Heart left ventricle (tissue), 13 donors: ENCODE results near the gene NPM1.
"Not testable (repeated sequence)": the region's sequence is repeated elsewhere in the genome, so short reads cannot be mapped to it uniquely, and the experiment has no call there.

Source experiments
- POLR2A ChIP-seq, 2 donors: fragments of 450-650 bp; IDR thresholded peaks; one replicate each; pipeline ENCODE4 v1.6.1; 2017; ENCODE audit warnings: antibody characterized with exemption in 2 of 2, mild to moderate bottlenecking in 2 of 2, moderate library complexity in 2 of 2
- TF ChIP-seq, protein P1 (sequence below), 12 donors: fragments of 200-600 bp; sonication (generic) in 4 of 12; IDR thresholded peaks; one replicate each; pipeline versions ENCODE4 v1.5.0 to v1.8.0; 2018 to 2022; ENCODE audit warnings: antibody characterized with exemption in 12 of 12, mild to moderate bottlenecking in 5 of 12
- donor health status: ischemic (EF 13 %, LVEDD 7.1; RV severe dilation, severe dysfunction).
- donor health status: DM: no; HTN: yes; CAD: no.
- donor health status: DM: no; HTN: no; CAD: no.
- donor health status: ischemic (EF 25% LVEDD 6.9; RV normal size, moderate dysfunction).
- donor health status: ischemic (EF 25% LVEDD 5.7; RV mildly dilated, moderate dysfunction).
- donor health status: ischemic (EF 35%, LVEDD 5.7; RV mildly dilated, moderate dysfunction).
- donor health status: nonischemic (EF 11% LVEDD 7.7; RV severe dilation, severe dysfunction).
- donor health status: DM: yes; HTN: yes; CAD: no.
- donor health status: PGD.
- donor health status: ischemic (EF 29% LVEDD 5.4; RV normal size, mild dysfunction).
- donor health status: nonischemic (EF 23%, LVEDD 6.1; RV moderate dilation, normal function).

DNA sequence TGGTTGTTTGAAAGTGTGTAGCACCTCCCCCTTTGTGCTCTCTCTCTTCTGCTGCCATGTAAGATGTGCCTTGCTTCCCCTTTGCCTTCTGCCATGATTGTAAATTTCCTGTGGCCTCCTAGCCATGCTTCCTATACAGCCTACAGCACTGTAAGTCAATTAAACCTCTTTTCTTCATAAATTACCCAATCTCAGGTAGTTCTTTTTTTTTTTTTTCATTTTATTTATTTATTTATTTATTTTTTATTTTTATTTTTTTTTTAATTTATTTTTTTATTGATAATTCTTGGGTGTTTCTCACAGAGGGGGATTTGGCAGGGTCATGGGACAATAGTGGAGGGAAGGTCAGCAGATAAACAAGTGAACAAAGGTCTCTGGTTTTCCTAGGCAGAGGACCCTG lies 15.1 kb downstream of the NPM1 start:
- TF ChIP-seq, protein P1, sequence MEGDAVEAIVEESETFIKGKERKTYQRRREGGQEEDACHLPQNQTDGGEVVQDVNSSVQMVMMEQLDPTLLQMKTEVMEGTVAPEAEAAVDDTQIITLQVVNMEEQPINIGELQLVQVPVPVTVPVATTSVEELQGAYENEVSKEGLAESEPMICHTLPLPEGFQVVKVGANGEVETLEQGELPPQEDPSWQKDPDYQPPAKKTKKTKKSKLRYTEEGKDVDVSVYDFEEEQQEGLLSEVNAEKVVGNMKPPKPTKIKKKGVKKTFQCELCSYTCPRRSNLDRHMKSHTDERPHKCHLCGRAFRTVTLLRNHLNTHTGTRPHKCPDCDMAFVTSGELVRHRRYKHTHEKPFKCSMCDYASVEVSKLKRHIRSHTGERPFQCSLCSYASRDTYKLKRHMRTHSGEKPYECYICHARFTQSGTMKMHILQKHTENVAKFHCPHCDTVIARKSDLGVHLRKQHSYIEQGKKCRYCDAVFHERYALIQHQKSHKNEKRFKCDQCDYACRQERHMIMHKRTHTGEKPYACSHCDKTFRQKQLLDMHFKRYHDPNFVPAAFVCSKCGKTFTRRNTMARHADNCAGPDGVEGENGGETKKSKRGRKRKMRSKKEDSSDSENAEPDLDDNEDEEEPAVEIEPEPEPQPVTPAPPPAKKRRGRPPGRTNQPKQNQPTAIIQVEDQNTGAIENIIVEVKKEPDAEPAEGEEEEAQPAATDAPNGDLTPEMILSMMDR (IDR thresholded peaks at IDR 0.05), result not testable (repeated sequence)
- TF ChIP-seq POLR2A (IDR thresholded peaks at IDR 0.05), result not testable (repeated sequence)
